Skin of body (tissue), 2 donors: ENCODE measurements around the gene PISD. TPM values are rescaled to one million over a fixed set of nuclear protein-coding genes. Genes with fewer than 3 reads are reported as not detected.

Experiments used
- DNase-seq: peaks from one replicate; lab custom pipeline; 2025; lab: John Stamatoyannopoulos, UW
- total RNA-seq: library from RNA; depleted of rRNA; stranded (reverse); fragments of >200 nt; gene quantifications from one replicate; pipeline ENCODE4 v1.2.3, GENCODE V29; 2014

The PISD gene
- total RNA-seq, 1 donor from 2014 or later: 15.6 TPM

- DNase-seq: no peak
These were observed 86.8 kb downstream of the PISD start for GRCh38 chr22:31575190-31575589.

GRCh38 chr22:31574055-31574670, 87.9 kb downstream of the PISD start:
- DNase-seq: no peak

GRCh38 chr22:31572939-31573338, 89.1 kb downstream of the PISD start:
- DNase-seq: no peak

- no peak for DNase-seq
These were observed 92.9 kb downstream of the PISD start for GRCh38 chr22:31569126-31569525.

Other genes starting within 250 kb of the PISD start
- 10.5 TPM for gene EIF4ENIF1, start 172.4 kb downstream of the PISD start, total RNA-seq
- gene SFI1, start 165.7 kb downstream of the PISD start, total RNA-seq: 20.3 TPM
- gene PRR14L, start 87.9 kb upstream of the PISD start, total RNA-seq: 22.7 TPM
- 14.8 TPM for gene DEPDC5, start 91.8 kb upstream of the PISD start, total RNA-seq